ENCODE measurements around the gene CDKAL1. TPM values are rescaled to one million over a fixed set of nuclear protein-coding genes. Genes with fewer than 3 reads are reported as not detected.

The CDKAL1 gene
- total RNA-seq, 1 donor from 2014 or later = 11.3 TPM

DNA sequence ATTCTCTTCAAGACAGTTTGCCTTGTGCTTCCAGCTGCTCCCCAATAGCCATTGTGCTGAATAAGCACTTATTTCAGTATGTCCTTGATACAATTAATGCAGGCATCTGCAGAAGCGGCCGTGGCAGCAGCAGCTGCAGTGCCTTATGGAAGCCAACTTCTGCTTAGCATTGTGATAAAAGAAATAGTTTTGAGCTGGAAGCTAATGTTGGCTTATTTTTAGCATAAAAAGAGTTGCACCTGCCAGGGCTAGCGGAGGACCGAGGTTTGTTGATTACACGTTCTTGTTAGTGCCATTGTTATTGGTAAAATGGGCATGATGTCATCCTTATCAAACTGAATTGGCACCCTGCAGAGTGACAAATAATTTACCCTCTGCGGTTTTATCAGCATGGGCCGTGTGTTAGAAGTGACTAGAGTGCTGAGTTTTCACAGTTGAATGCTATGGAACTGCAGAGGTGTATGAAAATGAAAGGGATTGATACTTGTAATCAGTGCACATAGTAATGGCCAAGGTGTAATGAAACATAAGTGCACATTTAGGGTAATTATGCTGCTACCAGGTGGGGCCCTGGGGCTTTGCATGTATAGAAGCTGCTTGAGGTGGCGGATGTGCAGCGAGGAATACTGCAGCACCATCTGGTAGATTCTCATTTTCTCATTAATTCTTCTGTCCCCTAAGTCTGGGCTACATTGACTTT is 334.3 kb downstream of the CDKAL1 start:
- no peak for DNase-seq (ENCODE audit: extremely low spot score in 2 of 2)
- Histone ChIP-seq H3K27ac (no peak overlapping the region), H3K27me3 (no peaks in the 10 kb centered on the region), H3K9me3 (no peaks in the 10 kb centered on the region), H3K36me3 (no peaks in the 10 kb centered on the region), H3K4me1 (no peaks in the 10 kb centered on the region), H3K4me3 (no peak overlapping the region)
- intact Hi-C loops (cut with DNase I) = no loop called here
- no peak for TF ChIP-seq POLR2AphosphoS5 (IDR thresholded peaks at IDR 0.05; ENCODE audit: insufficient read depth in 1 of 2, low read depth in 1 of 2)
- TF ChIP-seq, protein P1, sequence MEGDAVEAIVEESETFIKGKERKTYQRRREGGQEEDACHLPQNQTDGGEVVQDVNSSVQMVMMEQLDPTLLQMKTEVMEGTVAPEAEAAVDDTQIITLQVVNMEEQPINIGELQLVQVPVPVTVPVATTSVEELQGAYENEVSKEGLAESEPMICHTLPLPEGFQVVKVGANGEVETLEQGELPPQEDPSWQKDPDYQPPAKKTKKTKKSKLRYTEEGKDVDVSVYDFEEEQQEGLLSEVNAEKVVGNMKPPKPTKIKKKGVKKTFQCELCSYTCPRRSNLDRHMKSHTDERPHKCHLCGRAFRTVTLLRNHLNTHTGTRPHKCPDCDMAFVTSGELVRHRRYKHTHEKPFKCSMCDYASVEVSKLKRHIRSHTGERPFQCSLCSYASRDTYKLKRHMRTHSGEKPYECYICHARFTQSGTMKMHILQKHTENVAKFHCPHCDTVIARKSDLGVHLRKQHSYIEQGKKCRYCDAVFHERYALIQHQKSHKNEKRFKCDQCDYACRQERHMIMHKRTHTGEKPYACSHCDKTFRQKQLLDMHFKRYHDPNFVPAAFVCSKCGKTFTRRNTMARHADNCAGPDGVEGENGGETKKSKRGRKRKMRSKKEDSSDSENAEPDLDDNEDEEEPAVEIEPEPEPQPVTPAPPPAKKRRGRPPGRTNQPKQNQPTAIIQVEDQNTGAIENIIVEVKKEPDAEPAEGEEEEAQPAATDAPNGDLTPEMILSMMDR (IDR thresholded peaks at IDR 0.05) = no peak
- no peak for TF ChIP-seq POLR2A (IDR thresholded peaks at IDR 0.05)

DNA sequence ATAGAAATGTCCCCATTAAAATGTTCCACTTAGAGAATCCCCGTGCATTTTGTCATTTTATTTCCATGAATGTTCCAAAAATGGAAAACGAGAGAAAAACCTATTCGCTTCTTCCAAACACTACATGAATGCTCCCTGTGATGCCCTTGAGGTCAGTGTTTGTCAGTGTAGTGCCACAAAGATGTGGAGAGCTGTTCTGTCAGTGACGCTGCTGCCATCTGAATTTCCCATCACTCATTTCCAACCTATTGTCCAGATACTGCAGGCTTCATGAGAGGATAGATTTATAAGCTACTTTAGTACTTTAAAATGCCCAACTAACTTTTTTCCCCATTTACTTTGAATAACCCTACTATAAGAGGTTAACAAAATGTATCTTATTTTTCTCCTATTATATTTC is 335.8 kb downstream of the CDKAL1 start:
- Histone ChIP-seq H3K27me3 (no peaks in the 10 kb centered on the region), H3K9me3 (no peaks in the 10 kb centered on the region), H3K4me3 (no peak overlapping the region), H3K36me3 (no peaks in the 10 kb centered on the region), H3K4me1 (no peaks in the 10 kb centered on the region), H3K27ac (no peak overlapping the region)
- intact Hi-C loops (cut with DNase I) = no loop called here
- TF ChIP-seq, protein P1 (IDR thresholded peaks at IDR 0.05) = no peak
- no peak for TF ChIP-seq POLR2AphosphoS5 (IDR thresholded peaks at IDR 0.05; ENCODE audit: insufficient read depth in 1 of 2, low read depth in 1 of 2)
- no peak for TF ChIP-seq POLR2A (IDR thresholded peaks at IDR 0.05)
- no peak for DNase-seq (ENCODE audit: extremely low spot score in 2 of 2)

DNA sequence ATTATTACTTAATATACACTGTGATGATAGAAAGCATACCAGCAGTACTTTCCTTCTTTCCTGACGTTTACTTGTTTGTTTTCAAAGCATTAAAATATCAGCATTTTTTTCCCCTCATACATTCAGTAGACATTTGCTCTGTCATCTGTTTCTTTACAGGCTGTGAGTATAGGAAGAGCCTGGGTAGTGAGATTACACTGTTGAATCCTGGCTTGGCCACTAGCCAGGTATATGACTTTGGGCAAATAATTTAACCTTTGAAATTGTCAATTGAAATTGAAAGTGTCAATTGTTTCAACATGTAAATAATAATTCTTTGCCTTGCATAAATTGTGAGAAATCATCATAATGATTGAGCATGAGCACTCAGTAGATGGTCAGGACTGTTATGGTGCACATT is 336.2 kb downstream of the CDKAL1 start:
- Histone ChIP-seq H3K4me3 (no peak overlapping the region), H3K27ac (no peak overlapping the region), H3K27me3 (no peaks in the 10 kb centered on the region), H3K9me3 (no peaks in the 10 kb centered on the region), H3K4me1 (no peaks in the 10 kb centered on the region), H3K36me3 (no peaks in the 10 kb centered on the region)
- TF ChIP-seq POLR2A (IDR thresholded peaks at IDR 0.05) (no peak), POLR2AphosphoS5 (IDR thresholded peaks at IDR 0.05; ENCODE audit: insufficient read depth in 1 of 2, low read depth in 1 of 2) (no peak)
- TF ChIP-seq, protein P1 (IDR thresholded peaks at IDR 0.05) = no peak
- DNase-seq (ENCODE audit: extremely low spot score in 2 of 2) = no peak
- intact Hi-C loops (cut with DNase I) = no loop called here

DNA sequence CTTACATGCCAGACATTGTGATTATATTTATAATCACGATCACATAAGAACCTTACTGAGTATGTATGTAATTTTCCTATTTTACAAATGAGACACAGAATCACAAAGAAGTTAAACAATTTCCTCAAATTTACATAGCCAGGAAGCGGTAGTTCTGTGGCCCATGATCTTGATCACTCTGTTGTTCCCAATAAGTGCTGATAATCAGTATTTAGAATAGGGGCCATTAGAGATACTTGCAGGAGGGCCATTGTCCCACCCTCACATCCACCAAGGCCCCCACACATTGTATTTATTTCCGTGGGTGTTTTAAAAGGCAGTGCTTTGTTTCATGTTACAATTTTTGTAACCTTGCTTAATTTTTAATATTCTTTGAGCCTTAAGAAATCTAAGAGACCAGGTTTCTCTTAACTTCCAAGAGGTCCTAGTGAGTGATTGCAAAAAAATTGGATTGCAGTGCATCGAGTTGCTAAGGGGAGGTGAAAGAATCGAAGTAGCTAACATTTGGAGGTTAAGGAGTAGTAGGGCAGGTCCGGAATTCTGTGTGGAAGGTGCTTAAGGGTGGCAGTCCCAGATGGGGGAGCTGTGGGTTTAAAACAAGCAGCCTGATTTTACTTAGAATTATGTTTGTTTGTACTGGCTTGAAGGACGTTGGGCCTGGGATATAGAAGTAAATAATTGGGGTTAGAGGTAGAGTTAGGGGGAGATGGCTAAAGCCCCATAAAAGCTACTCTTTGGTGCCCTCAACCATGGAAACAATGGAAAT is 339.4 kb downstream of the CDKAL1 start:
- TF ChIP-seq, protein P1 (IDR thresholded peaks at IDR 0.05) = no peak
- TF ChIP-seq POLR2A (IDR thresholded peaks at IDR 0.05) = no peak
- TF ChIP-seq POLR2AphosphoS5 (IDR thresholded peaks at IDR 0.05; ENCODE audit: insufficient read depth in 1 of 2, low read depth in 1 of 2) = no peak
- no peak overlapping the region for H3K4me3 ChIP-seq
- DNase-seq (ENCODE audit: extremely low spot score in 2 of 2) = no peak
- no peaks in the 10 kb centered on the region for H3K36me3 ChIP-seq
- peaks cover 27% of the 10 kb centered on the region for H3K4me1 ChIP-seq
- H3K27ac ChIP-seq = no peak overlapping the region
- H3K9me3 ChIP-seq = no peaks in the 10 kb centered on the region
- H3K27me3 ChIP-seq = no peaks in the 10 kb centered on the region
- intact Hi-C loops (cut with DNase I) = no loop called here

Data from vagina (tissue), 2 donors.